ENCODE data around the gene PPP1R11.
"Not testable (repeated sequence)": the region's sequence is repeated elsewhere in the genome, so short reads cannot be mapped to it uniquely, and the experiment has no call there.

PPP1R11 gene

DNA sequence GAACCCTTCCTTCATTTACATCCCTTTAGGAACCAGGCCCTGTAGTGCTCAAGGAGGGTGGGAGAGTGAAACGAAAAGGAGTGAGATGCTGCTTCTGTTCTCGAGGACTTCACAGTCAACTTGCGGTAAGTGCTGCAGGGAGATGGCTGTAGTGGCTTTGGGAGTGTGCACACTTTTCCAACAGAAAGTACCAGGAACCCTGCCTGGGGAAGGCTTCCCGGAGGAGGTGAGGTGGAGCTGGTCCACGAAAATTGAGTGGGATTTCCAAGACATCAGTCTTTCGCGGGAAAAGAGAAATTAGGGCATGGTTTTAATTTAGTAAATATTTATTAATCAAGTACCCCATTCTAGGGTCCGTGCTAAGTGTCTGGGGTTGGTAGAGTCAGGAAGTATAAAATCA is 33.2 kb downstream of the PPP1R11 start:
- no peak for DNase-seq

GRCh38 chr6:30100585-30101443 is 33.8 kb downstream of the PPP1R11 start:
- no peak for DNase-seq

DNA sequence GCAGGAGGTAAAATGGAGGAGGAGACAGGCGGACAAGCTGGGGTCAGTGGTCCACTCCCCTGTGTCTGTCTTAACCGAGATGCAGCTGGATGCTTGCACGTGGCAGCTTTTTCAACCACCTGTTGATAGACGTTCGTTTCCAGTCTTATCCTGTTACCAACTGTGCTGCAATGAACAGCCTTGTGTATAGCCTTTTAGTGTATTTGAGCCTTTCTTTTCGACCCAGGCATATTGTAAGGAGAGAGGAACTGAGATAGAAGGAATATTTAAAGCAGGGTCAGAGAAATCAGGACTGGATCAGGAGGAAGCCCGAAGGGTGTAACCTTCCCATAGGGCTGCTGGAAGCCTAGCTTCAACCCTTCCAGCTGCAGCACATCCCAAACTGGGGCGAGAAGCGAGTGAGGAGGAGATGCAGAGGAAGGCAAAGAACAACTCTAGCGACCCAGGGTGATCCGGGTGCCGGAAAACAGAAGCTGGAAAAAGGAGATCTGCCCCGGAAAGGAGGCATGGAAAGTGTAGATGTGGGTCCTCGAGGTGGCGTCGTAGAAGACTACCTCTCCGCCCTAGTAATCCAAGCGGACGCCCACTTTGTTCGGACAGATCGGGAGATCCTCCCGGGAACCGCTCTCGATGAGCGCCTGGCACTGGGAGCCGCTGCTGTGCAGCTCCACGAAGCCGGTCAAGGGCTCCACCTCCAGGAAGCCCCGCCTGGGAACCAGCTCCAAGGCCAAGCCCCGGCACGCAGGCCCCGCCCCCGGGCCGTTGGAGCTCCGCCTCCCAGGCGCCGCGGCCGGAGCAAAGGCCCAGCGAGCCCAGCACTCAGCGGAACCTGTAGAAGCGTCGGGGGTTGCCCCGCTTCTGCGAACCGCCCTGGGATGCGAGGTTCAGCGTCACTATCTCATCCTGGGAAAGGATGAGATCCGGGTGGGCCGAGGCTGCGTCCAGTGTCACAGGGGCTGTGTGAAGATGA is 34.7 kb downstream of the PPP1R11 start:
- no peak for DNase-seq

GRCh38 chr6:30102414-30102969 is 35.5 kb downstream of the PPP1R11 start:
- no peak for DNase-seq

- peak; percentile 72 for DNase-seq
Measured at GRCh38 chr6:30102970-30103871, 36.2 kb downstream of the PPP1R11 start.

DNA sequence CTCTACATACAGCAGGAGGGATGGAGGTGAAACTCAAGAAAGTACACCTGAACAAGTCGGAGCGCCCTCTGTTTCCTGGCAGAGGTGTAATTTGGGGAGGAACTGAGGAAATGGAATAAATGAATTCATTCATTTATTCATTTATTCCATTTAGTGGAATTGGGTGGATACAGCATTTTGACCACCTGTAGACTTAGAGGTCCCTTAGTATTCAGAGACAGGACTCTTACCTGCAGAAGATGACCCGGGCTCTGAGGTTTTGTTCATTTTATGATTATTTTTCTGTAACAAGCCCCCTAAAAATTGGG is 36.8 kb downstream of the PPP1R11 start:
- no peak for DNase-seq

- no peak for DNase-seq
Measured at GRCh38 chr6:30104661-30105060, 37.7 kb downstream of the PPP1R11 start.

DNA sequence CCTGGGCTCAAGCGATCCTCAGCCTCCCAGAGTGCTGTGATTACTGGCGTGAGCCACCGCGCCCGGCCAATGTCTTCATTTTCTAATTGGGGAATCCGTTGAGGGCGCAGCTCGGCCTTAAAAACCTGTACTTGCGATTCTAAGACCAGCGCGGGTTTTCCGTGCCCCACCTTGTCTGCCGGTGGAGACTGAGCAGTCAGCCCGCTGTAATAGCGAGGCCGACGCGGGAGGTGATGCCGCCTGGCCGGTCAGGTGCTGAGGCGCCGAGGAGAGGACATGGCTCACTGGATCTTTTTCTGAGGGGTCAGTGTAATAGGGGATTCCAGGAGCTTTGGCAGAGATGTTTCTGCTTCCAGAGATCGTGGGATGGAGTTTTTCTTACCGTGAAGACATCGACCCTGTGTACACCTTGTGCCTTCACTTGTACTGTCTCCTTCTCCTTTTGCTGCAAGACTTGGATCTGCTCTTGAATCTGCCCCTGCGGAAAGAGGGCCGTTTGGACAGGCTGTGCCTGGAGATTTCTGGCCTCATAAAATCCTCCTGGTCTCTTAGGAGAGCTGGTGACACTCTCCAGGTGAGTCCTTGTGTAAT is 44.4 kb downstream of the PPP1R11 start:
- no peak for DNase-seq

DNA sequence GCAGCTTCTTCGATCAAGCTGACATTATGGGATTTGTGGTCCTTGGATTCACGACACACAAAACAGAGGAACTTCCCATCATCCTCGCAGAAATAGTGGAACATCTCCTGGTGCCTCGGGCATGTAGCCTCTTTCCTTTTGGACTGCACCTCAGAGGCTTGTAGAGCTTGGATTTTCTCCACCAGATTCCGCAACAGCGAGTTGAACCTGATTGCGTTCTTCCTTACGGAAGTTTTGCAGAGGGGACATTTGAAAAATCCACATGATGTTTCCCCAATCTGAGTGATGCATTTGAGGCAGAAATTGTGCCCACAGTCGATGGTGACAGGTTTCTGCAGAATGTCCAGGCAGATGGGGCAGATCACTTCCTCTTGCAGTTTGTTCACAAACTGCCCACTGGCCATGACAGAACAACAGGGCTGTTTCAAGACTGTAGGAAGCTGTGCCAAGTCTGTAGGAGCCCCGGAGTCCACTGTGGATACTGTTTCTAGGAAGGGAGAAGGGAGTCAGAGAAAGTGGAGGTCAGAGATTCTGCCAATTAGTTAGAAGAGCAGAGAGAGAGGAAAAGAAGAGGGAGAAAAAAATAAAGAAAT is 45.5 kb downstream of the PPP1R11 start:
- DNase-seq = no peak

DNA sequence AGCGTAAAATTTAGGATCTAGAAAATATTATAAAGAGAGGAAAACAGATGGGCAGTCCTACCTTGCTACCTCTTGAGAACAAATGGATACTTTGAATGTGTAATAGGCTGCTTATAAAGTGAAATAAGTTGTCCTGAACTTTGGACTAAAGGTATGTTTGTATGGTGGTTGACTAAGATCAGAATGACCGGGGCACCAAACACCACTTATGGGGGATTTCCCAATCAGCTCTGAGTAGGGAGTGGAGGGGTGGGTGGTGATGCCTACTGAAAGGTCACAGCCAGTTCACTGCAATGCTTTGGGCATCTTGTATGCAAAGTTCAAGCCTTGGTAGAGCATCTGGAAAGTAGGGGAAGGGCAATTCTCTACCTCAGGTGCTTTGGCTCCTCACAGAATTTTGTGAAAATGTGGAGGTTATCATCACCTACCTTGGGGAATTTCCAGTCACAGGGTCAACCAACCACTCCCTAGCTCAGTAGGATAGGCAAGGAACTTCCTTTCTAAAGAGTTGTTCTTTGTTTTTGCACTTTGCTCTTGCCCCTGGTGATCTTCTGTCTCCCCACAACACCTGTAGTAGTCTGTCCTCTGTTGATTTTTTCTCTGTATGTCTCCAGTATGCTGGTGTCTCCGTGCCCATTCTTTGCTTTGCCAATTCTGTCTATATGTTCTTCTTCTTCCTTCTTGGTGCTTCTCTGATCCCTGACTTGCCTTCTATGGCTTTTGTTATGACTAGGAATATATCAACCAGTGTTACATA is 46.2 kb downstream of the PPP1R11 start, which contains the start of gene TRIM31:
Gene TRIM31, minus strand, starts transcription at position 88 of the 757 bp plus-strand sequence. CDS start 285 bp downstream, outside the sequence.
- no peak for DNase-seq

DNA sequence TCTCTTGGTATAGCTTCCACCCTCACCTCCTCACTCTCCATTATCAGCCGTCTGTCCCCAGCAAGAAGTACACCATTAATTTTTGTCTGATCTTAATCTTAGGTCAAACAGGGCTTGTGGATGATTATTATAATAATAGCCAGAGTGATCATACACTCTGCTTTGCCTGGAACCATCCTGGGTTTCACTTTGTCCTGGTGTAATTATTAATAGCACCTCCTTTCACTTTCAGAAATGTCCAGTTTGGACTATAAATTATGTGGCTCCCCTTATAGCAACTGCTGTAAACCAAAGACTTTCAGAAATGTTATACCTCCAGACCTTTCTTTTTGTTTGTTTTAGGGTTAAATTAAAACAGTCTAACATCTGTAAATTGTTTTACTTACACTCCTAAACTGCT is 46.8 kb downstream of the PPP1R11 start:
- no peak for DNase-seq

DNA sequence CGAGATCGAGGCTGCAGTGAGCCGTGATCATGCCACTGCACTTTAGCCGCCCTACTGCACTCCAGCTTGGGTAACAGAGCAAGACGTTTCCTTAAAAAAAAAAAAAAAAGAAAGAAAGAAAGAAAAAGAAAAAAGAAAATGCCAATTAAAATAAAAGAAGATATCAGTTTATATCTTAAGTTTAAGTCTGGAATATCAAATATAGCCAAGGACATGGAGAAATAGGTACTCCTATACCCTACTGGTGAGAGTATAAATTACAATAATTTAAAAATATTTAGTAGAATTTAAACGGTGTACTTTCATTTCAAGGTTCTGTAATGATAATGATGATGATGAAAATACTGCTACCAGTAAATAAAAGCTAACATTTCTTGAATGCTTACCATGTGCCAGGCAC is 49.7 kb downstream of the PPP1R11 start:
- DNase-seq = no peak

- not testable (repeated sequence) for DNase-seq
Measured at GRCh38 chr6:30118691-30119090, 51.7 kb downstream of the PPP1R11 start.

All from NCI-H1105 (cell line).